GM23248 (cell line): ENCODE results near the gene IL17C. TPM values are rescaled to one million over a fixed set of nuclear protein-coding genes. Genes with fewer than 3 reads are reported as not detected.

Source experiments
- DNase-seq: peaks from one replicate; pipeline ENCODE4 v3.0.0-alpha.2; 2015
- H2AFZ ChIP-seq: fragments of 200-600 bp; sonication (generic); 2 replicates; pipeline ENCODE4 v1.6.1; 2016; ENCODE audit warnings: antibody characterized with exemption
- H3F3A ChIP-seq: fragments of 200-600 bp; sonication (generic); 2 replicates; pipeline ENCODE4 v1.6.1; 2016; ENCODE audit warnings: mild to moderate bottlenecking, antibody characterized with exemption, mixed run types; ENCODE audit not compliant: insufficient read depth
- H3K27ac ChIP-seq: fragments of 200-600 bp; sonication (generic); 2 replicates; pipeline ENCODE4 v1.5.1; 2016; ENCODE audit warnings: mild to moderate bottlenecking
- H3K27me3 ChIP-seq: fragments of 200-600 bp; sonication (generic); replicated peaks from 2 replicates; pipeline ENCODE4 v1.6.1; 2016; ENCODE audit warnings: mild to moderate bottlenecking; ENCODE audit not compliant: insufficient read depth
- H3K36me3 ChIP-seq: fragments of 200-600 bp; sonication (generic); 2 replicates; pipeline ENCODE4 v1.6.1; 2016; ENCODE audit warnings: low read depth, mild to moderate bottlenecking
- H3K4me1 ChIP-seq: fragments of 200-600 bp; sonication (generic); 2 replicates; pipeline ENCODE4 v1.6.1; 2016; ENCODE audit warnings: mild to moderate bottlenecking; ENCODE audit not compliant: insufficient read depth
- H3K4me2 ChIP-seq: fragments of 200-600 bp; sonication (generic); one replicate; pipeline ENCODE4 v1.6.1; 2016; ENCODE audit warnings: mild to moderate bottlenecking; ENCODE audit not compliant: unreplicated experiment
- H3K4me3 ChIP-seq: fragments of 200-600 bp; sonication (generic); 2 replicates; pipeline ENCODE4 v1.5.1; 2016; ENCODE audit warnings: mild to moderate bottlenecking
- H3K79me2 ChIP-seq: fragments of 200-600 bp; sonication (generic); 2 replicates; pipeline ENCODE4 v1.6.1; 2016; ENCODE audit warnings: mild to moderate bottlenecking; ENCODE audit not compliant: insufficient read depth
- H3K9ac ChIP-seq: fragments of 200-600 bp; sonication (generic); 2 replicates; pipeline ENCODE4 v1.6.1; 2016; ENCODE audit warnings: mild to moderate bottlenecking
- H3K9me2 ChIP-seq: fragments of 200-600 bp; sonication (generic); 2 replicates; pipeline ENCODE4 v1.6.1; 2016; ENCODE audit warnings: mixed run types, mild to moderate bottlenecking, moderate library complexity; ENCODE audit not compliant: insufficient read depth
- H3K9me3 ChIP-seq: fragments of 200-600 bp; sonication (generic); one replicate; pipeline ENCODE4 v1.6.1; 2017; ENCODE audit warnings: low read depth
- H4K20me1 ChIP-seq: fragments of 200-600 bp; sonication (generic); 2 replicates; pipeline ENCODE4 v1.6.0; 2016; ENCODE audit not compliant: insufficient read depth
- EZH2 ChIP-seq: fragments of 200-600 bp; sonication (generic); IDR thresholded peaks from 2 replicates; pipeline ENCODE4 v1.6.1; 2018; ENCODE audit warnings: antibody characterized with exemption, mild to moderate bottlenecking; ENCODE audit not compliant: insufficient read depth, poor library complexity, severe bottlenecking
- EZH2phosphoT487 ChIP-seq: fragments of 200-600 bp; sonication (generic); IDR thresholded peaks from 2 replicates; pipeline ENCODE4 v1.6.1; 2018; ENCODE audit warnings: antibody characterized with exemption, moderate library complexity, mild to moderate bottlenecking, low read depth; ENCODE audit not compliant: insufficient read depth
- WGBS, 2 experiments: methylation state at CpG; one replicate each; pipeline ENCODE4 v1.1.6; 2015 to 2017; ENCODE audit warnings: low lambda C conversion rate in 2 of 2, low coverage in 1 of 2; ENCODE audit errors: missing lambda C conversion rate in 2 of 2; 5-methylcytosine and 5-hydroxymethylcytosine counted together
- in situ Hi-C: fragments of 300-500 bp; cut with MboI; formaldehyde crosslinking; loops from 2 replicates; pipeline ENCODE4 v1.15.0; 2020
- polyA plus RNA-seq: library from polyadenylated mRNA; unstranded; fragments of >200 nt; fragmentation: Nextera tagmentation; extraction: Ambion mirVana; gene quantifications from 2 replicates; pipeline ENCODE4 v1.2.1, GENCODE V29; 2016
- total RNA-seq: library from RNA; depleted of rRNA; stranded (reverse); fragments of >200 nt; shearing (Covaris generic); gene quantifications from 2 replicates; pipeline ENCODE4 v1.2.3, GENCODE V29; 2014

The IL17C gene
- total and polyA plus RNA-seq, 2 experiments from 2014 or later: not detected

GRCh38 chr16:88652762-88653063 lies 14.3 kb downstream of the IL17C start:
- TF ChIP-seq EZH2: no peak
- H3K4me2 ChIP-seq: no peak overlapping the region
- DNase-seq: no peak
- no peaks in the 10 kb centered on the region for H3K9me2 ChIP-seq
- H3K36me3 ChIP-seq: no peaks in the 10 kb centered on the region
- H3K4me3 ChIP-seq: no peak overlapping the region
- no peaks in the 10 kb centered on the region for H4K20me1 ChIP-seq
- no peaks in the 10 kb centered on the region for H3K9me3 ChIP-seq
- H3K4me1 ChIP-seq: no peaks in the 10 kb centered on the region
- H2AFZ ChIP-seq: no peak overlapping the region
- no peaks in the 10 kb centered on the region for H3F3A ChIP-seq
- WGBS, 2 experiments: 95 to 100% methylated on average over 5 to 8 of the region's 8 CpGs
- H3K9ac ChIP-seq: no peak overlapping the region
- in situ Hi-C loops: no loop called here
- H3K27me3 ChIP-seq: no peaks in the 10 kb centered on the region
- no peaks in the 10 kb centered on the region for H3K79me2 ChIP-seq
- no peak overlapping the region for H3K27ac ChIP-seq

DNA sequence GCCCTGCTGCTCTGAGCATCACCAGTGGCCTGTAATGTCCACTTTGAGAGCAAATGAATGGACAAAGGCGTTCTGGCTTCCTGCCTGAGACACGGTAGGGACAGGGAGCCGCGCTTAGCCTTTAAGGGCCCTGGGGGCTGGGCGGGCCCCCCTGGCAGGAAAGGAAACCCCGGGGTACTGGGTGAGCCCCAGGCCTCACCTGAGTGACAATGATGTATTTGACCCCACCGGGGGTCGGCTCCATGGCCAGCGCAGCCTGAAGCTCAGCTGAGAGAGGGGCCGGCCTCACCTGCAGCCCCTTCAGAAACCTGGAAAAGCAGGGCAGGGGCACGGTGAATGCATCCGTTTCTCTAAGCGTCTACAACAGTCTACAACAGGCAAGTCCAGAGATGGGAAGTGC lies 14.7 kb downstream of the IL17C start:
- Histone ChIP-seq H3K36me3 (no peaks in the 10 kb centered on the region), H2AFZ (no peak overlapping the region), H4K20me1 (no peaks in the 10 kb centered on the region), H3K27me3 (no peaks in the 10 kb centered on the region), H3K4me3 (no peak overlapping the region), H3K4me2 (no peak overlapping the region), H3K79me2 (no peaks in the 10 kb centered on the region), H3F3A (no peaks in the 10 kb centered on the region), H3K9ac (no peak overlapping the region), H3K9me3 (no peaks in the 10 kb centered on the region), H3K9me2 (no peaks in the 10 kb centered on the region), H3K4me1 (no peaks in the 10 kb centered on the region), H3K27ac (no peak overlapping the region)
- 89 to 90% methylated on average over 12 to 13 of the region's 13 CpGs for WGBS, 2 experiments
- no peak for DNase-seq
- in situ Hi-C loops: no loop called here
- TF ChIP-seq EZH2phosphoT487: no peak
- no peak for TF ChIP-seq EZH2

GRCh38 chr16:88653596-88654362 lies 15.4 kb downstream of the IL17C start:
- 82 to 85% methylated on average over 32 of the region's 32 CpGs for WGBS, 2 experiments
- no peaks in the 10 kb centered on the region for H3K79me2 ChIP-seq
- H3K27ac ChIP-seq: no peak overlapping the region
- H3K9me3 ChIP-seq: no peaks in the 10 kb centered on the region
- no peaks in the 10 kb centered on the region for H3K36me3 ChIP-seq
- no peak overlapping the region for H3K9ac ChIP-seq
- no peaks in the 10 kb centered on the region for H4K20me1 ChIP-seq
- no peaks in the 10 kb centered on the region for H3K27me3 ChIP-seq
- H3K4me1 ChIP-seq: no peaks in the 10 kb centered on the region
- H3K4me2 ChIP-seq: no peak overlapping the region
- TF ChIP-seq EZH2phosphoT487 (no peak), EZH2 (no peak)
- no peak for DNase-seq
- H3K9me2 ChIP-seq: no peaks in the 10 kb centered on the region
- H2AFZ ChIP-seq: no peak overlapping the region
- H3F3A ChIP-seq: no peaks in the 10 kb centered on the region
- in situ Hi-C loops: no loop called here
- H3K4me3 ChIP-seq: no peak overlapping the region

DNA sequence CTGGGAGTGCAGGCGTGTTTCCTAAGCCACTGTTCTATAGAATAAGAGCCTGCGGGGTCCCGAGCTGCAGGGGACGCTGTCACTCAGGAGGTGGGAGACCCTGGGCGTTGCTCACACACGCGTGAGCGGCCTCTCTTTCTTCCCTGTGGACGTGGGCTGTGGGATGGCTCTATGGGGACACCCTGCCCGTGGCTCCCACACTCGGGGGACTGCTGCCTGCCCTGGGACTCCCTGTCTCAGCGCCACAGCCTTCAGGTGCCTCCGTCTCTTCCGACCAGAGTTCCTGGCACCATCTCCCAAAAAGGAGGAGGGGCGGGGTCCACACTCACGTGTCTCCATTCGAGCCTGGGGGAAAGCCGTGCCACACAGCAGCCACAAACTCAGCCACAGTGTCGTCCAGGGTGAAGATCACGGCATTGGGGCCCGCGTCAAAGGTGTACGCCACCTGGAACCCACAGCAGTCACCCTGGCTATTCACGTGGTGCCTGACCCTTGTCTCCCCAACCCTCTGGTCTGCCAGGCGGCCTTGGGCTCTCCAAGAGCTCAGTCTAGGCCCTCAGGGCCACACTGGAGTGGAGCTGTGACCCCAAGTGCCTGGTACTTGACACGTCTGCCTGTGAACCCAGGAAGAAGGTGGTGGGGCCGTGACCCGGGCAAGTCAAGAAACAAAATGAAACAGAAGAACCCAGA lies 16.1 kb downstream of the IL17C start:
- no peak for DNase-seq
- Histone ChIP-seq H3K9me2 (no peaks in the 10 kb centered on the region), H3K79me2 (no peaks in the 10 kb centered on the region), H3K9me3 (no peaks in the 10 kb centered on the region), H3K9ac (no peak overlapping the region), H3K27ac (no peak overlapping the region), H3F3A (no peaks in the 10 kb centered on the region), H2AFZ (no peak overlapping the region), H3K4me1 (no peaks in the 10 kb centered on the region), H3K4me3 (no peak overlapping the region), H4K20me1 (no peaks in the 10 kb centered on the region), H3K27me3 (no peaks in the 10 kb centered on the region), H3K36me3 (no peaks in the 10 kb centered on the region), H3K4me2 (no peak overlapping the region)
- TF ChIP-seq EZH2phosphoT487 (no peak), EZH2 (no peak)
- in situ Hi-C loops: no loop called here
- 93 to 94% methylated on average over 26 to 28 of the region's 28 CpGs for WGBS, 2 experiments
